Epithelial cell of proximal tubule (primary cell): ENCODE results near the gene FAM163B. TPM values are rescaled to one million over a fixed set of nuclear protein-coding genes. Genes with fewer than 3 reads are reported as not detected.

Source experiments
- DNase-seq: peaks from one replicate; pipeline ENCODE4 v3.0.0-alpha.2; 2011; ENCODE audit warnings: low read depth
- H3K4me3 ChIP-seq: 2 replicates; pipeline ENCODE4 v1.5.1; 2011; ENCODE audit warnings: low read depth, mild to moderate bottlenecking, low read length
- total RNA-seq: library from RNA; depleted of rRNA; stranded (reverse); fragments of >200 nt; gene quantifications from 2 replicates; pipeline ENCODE4 v1.2.3, GENCODE V29; 2015
- TF ChIP-seq, protein P1 (sequence below): conservative IDR thresholded peaks from 2 replicates; pipeline ENCODE4 v1.5.1; 2012; ENCODE audit warnings: low read depth, mild to moderate bottlenecking, low read length

The FAM163B gene
- total RNA-seq, 1 donor from 2014 or later = not detected

DNA sequence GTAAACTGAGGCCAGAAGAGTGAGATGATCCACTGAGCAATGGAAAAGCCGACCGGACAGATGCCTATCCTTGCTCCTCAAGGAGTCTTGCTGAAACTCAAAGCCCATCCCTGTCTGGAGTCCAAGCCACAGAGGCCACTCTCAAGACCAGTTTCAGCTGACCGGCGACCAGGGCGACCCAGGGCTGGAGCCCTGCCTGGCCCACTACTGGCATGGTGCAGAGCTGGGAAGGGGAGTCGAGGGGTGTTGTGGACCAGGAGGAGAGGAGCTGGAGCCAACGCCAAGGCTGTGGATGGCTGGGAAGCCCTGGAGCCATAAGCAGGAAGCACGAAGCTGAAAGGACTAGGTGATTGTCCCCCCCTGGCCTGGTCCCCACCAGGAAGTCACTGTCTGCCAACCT lies 22.1 kb downstream of the FAM163B start:
- no peak overlapping the region for H3K4me3 ChIP-seq
- TF ChIP-seq, protein P1, sequence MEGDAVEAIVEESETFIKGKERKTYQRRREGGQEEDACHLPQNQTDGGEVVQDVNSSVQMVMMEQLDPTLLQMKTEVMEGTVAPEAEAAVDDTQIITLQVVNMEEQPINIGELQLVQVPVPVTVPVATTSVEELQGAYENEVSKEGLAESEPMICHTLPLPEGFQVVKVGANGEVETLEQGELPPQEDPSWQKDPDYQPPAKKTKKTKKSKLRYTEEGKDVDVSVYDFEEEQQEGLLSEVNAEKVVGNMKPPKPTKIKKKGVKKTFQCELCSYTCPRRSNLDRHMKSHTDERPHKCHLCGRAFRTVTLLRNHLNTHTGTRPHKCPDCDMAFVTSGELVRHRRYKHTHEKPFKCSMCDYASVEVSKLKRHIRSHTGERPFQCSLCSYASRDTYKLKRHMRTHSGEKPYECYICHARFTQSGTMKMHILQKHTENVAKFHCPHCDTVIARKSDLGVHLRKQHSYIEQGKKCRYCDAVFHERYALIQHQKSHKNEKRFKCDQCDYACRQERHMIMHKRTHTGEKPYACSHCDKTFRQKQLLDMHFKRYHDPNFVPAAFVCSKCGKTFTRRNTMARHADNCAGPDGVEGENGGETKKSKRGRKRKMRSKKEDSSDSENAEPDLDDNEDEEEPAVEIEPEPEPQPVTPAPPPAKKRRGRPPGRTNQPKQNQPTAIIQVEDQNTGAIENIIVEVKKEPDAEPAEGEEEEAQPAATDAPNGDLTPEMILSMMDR = no peak
- DNase-seq = no peak

DNA sequence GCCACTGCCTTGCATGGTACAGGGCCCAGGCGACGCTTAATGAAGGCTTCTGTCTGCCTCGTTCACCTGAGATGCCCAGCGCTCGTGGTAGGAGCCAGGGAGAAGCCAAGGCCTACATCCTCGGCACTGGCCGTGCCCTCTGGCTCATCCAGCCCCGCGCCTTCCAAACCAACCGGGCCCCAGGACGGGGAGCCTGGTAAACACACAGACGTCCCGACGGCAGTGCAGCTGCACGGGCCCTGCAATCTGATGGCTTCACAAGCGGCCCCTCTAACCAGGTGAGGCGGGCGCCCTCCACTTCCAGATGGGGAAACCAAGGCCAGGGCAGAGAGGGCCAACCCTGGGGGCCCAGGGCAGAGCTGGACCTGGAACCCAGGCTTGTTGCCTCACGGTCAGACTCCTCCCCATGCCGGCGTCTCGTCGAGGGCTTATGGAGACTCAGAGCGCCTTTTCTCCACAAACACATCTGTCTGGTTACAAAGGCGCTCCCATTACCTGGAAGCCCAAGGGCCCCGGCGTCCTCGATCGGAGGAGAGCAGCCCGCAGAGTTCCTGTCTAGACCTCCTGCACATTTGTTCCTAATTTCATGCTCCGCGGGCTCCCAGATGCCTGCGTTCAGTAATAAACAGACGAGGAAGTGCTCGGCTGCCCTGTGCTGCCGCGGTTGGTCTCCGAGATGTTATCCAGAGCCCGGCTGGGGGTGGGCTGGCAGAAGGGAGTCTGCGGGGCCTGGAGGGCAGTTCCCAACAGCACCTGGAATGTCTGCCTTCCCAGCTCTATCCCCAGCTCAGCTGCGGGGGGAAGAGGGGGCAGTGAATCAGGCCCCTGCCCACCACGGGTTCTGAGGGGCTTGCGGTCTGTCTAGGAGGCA lies 23.5 kb downstream of the FAM163B start:
- no peak for DNase-seq
- H3K4me3 ChIP-seq = no peak overlapping the region

DNA sequence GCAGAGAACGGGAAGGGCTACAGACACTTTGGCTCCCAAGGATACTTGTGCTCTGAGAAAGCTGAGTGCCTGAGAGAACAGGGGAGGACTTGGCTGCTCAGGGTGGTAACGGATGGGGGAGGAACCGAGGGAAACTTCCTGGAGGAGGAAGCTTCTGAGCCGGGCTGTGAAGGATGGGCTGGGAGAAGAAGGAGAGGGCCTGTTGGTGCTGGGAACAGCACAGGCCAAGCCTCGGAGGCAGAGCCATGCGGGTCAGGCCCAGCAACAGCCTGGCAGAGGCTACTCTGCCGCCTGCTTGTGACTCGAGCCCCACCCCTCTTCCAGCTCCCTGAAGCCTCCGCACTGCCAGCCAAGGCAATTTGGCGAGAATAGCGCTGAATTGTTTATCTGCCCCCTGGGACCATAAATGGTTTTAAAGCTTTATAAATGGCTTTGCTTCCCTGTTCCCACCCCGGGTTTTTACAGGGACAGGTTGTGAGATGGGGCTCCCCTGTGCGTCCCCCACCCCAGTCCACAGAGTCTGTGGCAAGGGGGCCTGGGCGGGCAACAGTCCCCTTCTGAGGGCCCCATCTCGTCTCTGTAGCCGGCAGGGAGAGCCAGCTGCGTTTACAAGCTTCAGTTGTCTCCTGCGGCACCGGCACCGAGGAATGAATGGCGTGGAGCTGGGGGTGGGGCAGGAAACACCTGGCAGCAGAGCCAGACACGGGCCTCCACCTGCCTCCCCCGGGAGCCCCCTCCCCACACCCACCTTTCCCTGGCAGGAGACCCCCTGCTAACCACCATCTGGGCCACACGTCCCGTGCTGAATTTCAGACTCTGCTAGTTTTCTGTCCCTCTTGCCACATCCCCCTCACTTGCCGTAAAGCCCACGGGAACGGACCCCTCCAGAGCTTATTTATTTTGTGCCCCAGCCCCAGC lies 24.4 kb downstream of the FAM163B start:
- DNase-seq = no peak
- no peak overlapping the region for H3K4me3 ChIP-seq
- TF ChIP-seq, protein P1 = no peak

More for the DNA sequence above, 23.5 kb downstream of the FAM163B start:
- TF ChIP-seq, protein P1 = no peak

DNA sequence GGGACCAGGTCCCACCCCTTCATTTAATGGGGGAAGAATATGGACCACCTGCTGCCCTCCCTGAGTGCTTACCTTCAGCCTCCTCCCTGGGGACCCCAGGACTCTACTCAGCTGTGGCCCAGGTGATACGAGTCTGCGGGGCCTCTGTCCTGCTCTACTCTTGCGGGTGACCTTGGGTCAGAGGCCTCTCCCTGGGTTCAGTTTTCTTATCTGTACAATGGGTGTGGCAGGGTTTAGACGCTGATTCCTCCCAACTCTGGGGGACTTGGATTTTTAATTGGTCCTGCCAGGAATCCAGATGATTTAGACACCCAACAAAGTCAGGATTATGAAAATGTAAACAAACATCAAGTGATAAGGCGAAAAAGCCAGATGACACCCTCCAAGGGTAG lies 25.0 kb downstream of the FAM163B start:
- no peak for DNase-seq
- TF ChIP-seq, protein P1 = no peak
- H3K4me3 ChIP-seq = no peak overlapping the region

- no peak for DNase-seq
- no peak overlapping the region for H3K4me3 ChIP-seq
- TF ChIP-seq, protein P1 = no peak
These were observed 25.6 kb downstream of the FAM163B start for GRCh38 chr9:133583586-133583985.

- TF ChIP-seq, protein P1 = no peak
- DNase-seq = no peak
- H3K4me3 ChIP-seq = no peak overlapping the region
These were observed 26.1 kb downstream of the FAM163B start for GRCh38 chr9:133583111-133583510.
